ENCODE data around the gene DOLK.

DOLK gene

GRCh38 chr9:128940946-128941755 is 6.3 kb downstream of the DOLK start:
- no peak for TF ChIP-seq CTCF (conservative IDR thresholded peaks at IDR 0.05)
- no peak overlapping the region for H3K27ac ChIP-seq

GRCh38 chr9:128940271-128940921 is 7.0 kb downstream of the DOLK start:
- H3K27ac ChIP-seq: no peak overlapping the region
- TF ChIP-seq CTCF (conservative IDR thresholded peaks at IDR 0.05): no peak

GRCh38 chr9:128937310-128938165 is 9.9 kb downstream of the DOLK start:
- TF ChIP-seq CTCF (conservative IDR thresholded peaks at IDR 0.05): no peak

GRCh38 chr9:128936171-128936865 is 11.1 kb downstream of the DOLK start:
- no peak for TF ChIP-seq CTCF (conservative IDR thresholded peaks at IDR 0.05)
- H3K27ac ChIP-seq: no peak overlapping the region

More at GRCh38 chr9:128937310-128938165, 9.9 kb downstream of the DOLK start:
- H3K27ac ChIP-seq: no peak overlapping the region

GRCh38 chr9:128933731-128934130 is 13.7 kb downstream of the DOLK start:
- no peak for TF ChIP-seq CTCF (conservative IDR thresholded peaks at IDR 0.05)
- H3K27ac ChIP-seq: no peak overlapping the region

GRCh38 chr9:128929560-128929959 is 17.8 kb downstream of the DOLK start:
- peak overlapping the region; percentile 73; the same call in 1 of the 2 replicates for H3K27ac ChIP-seq

More at GRCh38 chr9:128929560-128929959, 17.8 kb downstream of the DOLK start:
- no peak for TF ChIP-seq CTCF (conservative IDR thresholded peaks at IDR 0.05)
